ENCODE measurements around the gene MRPL42. TPM values are rescaled to one million over a fixed set of nuclear protein-coding genes. Genes with fewer than 3 reads are reported as not detected.

Gene MRPL42
- total RNA-seq, 1 experiment from 2014 or later = 119 TPM

DNA sequence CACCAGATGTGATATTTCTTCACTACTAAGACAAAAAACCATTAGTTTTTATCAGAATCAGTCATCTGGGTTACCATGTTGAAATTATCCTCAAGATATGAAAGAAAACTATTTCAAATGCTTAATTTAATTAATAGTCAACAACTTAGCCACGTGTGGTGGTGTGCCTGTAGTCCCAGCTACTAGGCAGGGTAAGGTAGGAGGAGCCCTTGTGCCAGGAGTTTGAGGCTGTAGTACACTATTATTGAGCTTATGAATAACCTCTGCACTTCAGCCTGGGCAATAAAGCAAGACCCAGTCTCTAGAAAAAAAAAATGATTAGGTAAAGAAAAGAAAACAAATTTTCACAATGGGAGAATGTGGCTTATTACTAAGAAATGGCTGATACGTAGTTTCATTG, 33.4 kb downstream of the MRPL42 start:
- no TSS peak for BruUV-seq (replicated peaks)
- POLR2A ChIA-PET (ENCODE audit: unreplicated experiment) = no interaction called here

DNA sequence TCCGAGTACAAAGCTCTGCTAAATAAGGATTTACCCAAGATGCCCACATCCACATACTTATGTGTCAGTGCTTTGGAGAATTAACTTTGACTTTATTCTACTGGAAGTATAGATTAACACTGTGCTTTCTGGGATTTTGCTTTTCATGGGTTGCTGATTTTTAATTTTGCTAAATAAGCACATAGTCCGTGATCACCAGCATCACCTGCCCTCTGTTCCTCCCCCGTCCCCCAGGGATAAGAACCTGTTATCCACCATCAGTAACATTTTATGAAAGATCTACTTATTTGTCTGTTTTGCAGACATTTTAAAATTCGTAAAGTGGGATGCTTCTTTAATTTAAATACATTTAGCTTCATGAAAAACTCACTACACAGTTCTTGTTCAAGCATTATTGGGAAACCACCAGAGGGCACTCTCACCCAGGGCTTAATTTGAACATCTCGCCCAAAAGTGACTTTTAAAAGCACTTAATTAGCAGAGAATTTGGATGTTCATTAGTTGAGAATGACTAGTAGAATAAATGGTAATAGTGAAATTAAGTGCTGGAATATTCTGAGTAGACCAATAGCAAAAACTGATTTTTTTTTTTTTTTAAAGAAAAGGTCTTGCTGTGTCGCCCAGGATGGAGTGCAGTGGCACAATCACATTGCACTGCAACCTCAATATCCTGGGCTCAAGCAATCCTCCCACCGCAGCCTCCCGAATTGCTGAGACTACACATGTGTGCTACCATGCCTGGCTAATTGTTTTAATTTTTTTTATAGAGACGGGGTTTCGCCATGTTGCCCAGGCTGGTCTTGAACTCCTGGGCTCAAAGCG, 35.7 kb downstream of the MRPL42 start:
- no peak for TF ChIP-seq EZH2phosphoT487 (IDR thresholded peaks at IDR 0.05; ENCODE audit: borderline replicate concordance, low read length)
- TF ChIP-seq, protein P1, sequence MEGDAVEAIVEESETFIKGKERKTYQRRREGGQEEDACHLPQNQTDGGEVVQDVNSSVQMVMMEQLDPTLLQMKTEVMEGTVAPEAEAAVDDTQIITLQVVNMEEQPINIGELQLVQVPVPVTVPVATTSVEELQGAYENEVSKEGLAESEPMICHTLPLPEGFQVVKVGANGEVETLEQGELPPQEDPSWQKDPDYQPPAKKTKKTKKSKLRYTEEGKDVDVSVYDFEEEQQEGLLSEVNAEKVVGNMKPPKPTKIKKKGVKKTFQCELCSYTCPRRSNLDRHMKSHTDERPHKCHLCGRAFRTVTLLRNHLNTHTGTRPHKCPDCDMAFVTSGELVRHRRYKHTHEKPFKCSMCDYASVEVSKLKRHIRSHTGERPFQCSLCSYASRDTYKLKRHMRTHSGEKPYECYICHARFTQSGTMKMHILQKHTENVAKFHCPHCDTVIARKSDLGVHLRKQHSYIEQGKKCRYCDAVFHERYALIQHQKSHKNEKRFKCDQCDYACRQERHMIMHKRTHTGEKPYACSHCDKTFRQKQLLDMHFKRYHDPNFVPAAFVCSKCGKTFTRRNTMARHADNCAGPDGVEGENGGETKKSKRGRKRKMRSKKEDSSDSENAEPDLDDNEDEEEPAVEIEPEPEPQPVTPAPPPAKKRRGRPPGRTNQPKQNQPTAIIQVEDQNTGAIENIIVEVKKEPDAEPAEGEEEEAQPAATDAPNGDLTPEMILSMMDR (conservative IDR thresholded peaks at IDR 0.05; ENCODE audit: low read depth, low read length) = peak; percentile 92
- H3F3A ChIP-seq (ENCODE audit: low read length, unreplicated experiment) = peaks cover 7% of the 10 kb centered on the region
- ATAC-seq (peak; percentile 33; the same call in 1 of the 2 replicates), DNase-seq (peak; percentile 65)
- no peaks in the 10 kb centered on the region for H3K4me1 ChIP-seq (ENCODE audit: insufficient read depth, low read length)
- CTCF ChIA-PET = interaction anchor here (0.6 to 1.9 kb wide), 10 partner anchors 11 to 658 kb away, joined by 3 to 16 read pairs (median 4); no protein-coding TSS in a partner anchor
- H3K9ac ChIP-seq (ENCODE audit: low read length) = no peak overlapping the region
- BruUV-seq (replicated peaks) = no TSS peak
- no peaks in the 10 kb centered on the region for H3K9me3 ChIP-seq (ENCODE audit: low read length)
- H3K79me2 ChIP-seq (ENCODE audit: low read length) = no peaks in the 10 kb centered on the region
- H3K36me3 ChIP-seq (ENCODE audit: low read depth, low read length) = peaks cover 5% of the 10 kb centered on the region; the same call in 1 of the 2 replicates
- H3K27me3 ChIP-seq (ENCODE audit: low read length) = no peaks in the 10 kb centered on the region
- POLR2A ChIA-PET (ENCODE audit: unreplicated experiment) = no interaction called here
- no peak overlapping the region for H3K27ac ChIP-seq (ENCODE audit: low read length)
- no peaks in the 10 kb centered on the region for H4K20me1 ChIP-seq (ENCODE audit: low read length)
- no peaks in the 10 kb centered on the region for H3K9me2 ChIP-seq (replicated peaks; ENCODE audit: low read length)
- intact Hi-C loops (cut with micrococcal nuclease) = loop anchor here (2.0 to 10.0 kb wide), 5 partner anchors 66 to 600 kb away; no protein-coding TSS in a partner anchor
- no peak overlapping the region for H2AFZ ChIP-seq (ENCODE audit: low read length)
- no peak overlapping the region for H3K4me2 ChIP-seq (ENCODE audit: low read length)
- H3K4me3 ChIP-seq (ENCODE audit: low read length) = no peak overlapping the region

More for the DNA sequence above, 33.4 kb downstream of the MRPL42 start:
- Histone ChIP-seq H3K9ac (ENCODE audit: low read length) (no peak overlapping the region), H3K79me2 (ENCODE audit: low read length) (no peaks in the 10 kb centered on the region), H4K20me1 (ENCODE audit: low read length) (no peaks in the 10 kb centered on the region), H3F3A (ENCODE audit: low read length, unreplicated experiment) (peaks cover 7% of the 10 kb centered on the region), H2AFZ (ENCODE audit: low read length) (no peak overlapping the region), H3K27me3 (ENCODE audit: low read length) (no peaks in the 10 kb centered on the region), H3K9me3 (ENCODE audit: low read length) (no peaks in the 10 kb centered on the region), H3K9me2 (replicated peaks; ENCODE audit: low read length) (no peaks in the 10 kb centered on the region), H3K4me3 (ENCODE audit: low read length) (no peak overlapping the region), H3K36me3 (ENCODE audit: low read depth, low read length) (peaks cover 7% of the 10 kb centered on the region; the same call in 1 of the 2 replicates), H3K4me1 (ENCODE audit: insufficient read depth, low read length) (no peaks in the 10 kb centered on the region), H3K4me2 (ENCODE audit: low read length) (no peak overlapping the region), H3K27ac (ENCODE audit: low read length) (no peak overlapping the region)
- no peak for ATAC-seq
- DNase-seq = no peak
- CTCF ChIA-PET = no interaction called here
- no peak for TF ChIP-seq EZH2 (IDR thresholded peaks at IDR 0.05; ENCODE audit: low read length, unreplicated experiment)
- intact Hi-C loops (cut with micrococcal nuclease) = loop anchor here (10.0 kb wide), 1 partner anchor 474 kb away; no protein-coding TSS in a partner anchor

DNA sequence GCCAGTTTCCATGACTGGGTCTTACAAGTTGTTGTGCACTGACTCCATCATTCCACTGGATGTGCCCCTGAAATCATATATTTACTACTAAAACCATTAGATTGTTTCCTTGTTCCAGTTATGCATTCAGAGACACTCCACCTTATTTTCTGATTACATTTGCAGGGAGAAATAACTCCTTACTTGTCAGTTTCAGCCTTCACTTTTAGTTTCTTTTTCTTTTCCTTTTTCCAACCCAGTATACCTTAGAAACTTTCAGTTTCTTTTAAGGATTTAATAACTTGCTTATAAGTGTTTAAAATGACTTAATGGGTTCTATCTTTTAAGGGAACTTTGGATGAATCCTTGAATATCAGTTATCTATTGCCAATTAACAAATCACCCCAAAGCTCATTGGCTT, 39.9 kb downstream of the MRPL42 start:
- TF ChIP-seq EZH2phosphoT487 (IDR thresholded peaks at IDR 0.05; ENCODE audit: borderline replicate concordance, low read length) = no peak
- TF ChIP-seq, protein P1 (conservative IDR thresholded peaks at IDR 0.05; ENCODE audit: low read depth, low read length) = no peak
- TF ChIP-seq EZH2 (IDR thresholded peaks at IDR 0.05; ENCODE audit: low read length, unreplicated experiment) = no peak
- H3K79me2 ChIP-seq (ENCODE audit: low read length) = no peaks in the 10 kb centered on the region
- H3K9me2 ChIP-seq (replicated peaks; ENCODE audit: low read length) = no peaks in the 10 kb centered on the region
- no peaks in the 10 kb centered on the region for H3K27me3 ChIP-seq (ENCODE audit: low read length)
- no TSS peak for BruUV-seq (replicated peaks)
- no peak overlapping the region for H3K4me3 ChIP-seq (ENCODE audit: low read length)
- no peak overlapping the region for H3K27ac ChIP-seq (ENCODE audit: low read length)
- H2AFZ ChIP-seq (ENCODE audit: low read length) = no peak overlapping the region
- intact Hi-C loops (cut with micrococcal nuclease) = loop anchor here (10.0 kb wide), 1 partner anchor 468 kb away; no protein-coding TSS in a partner anchor
- ChIA-PET POLR2A (ENCODE audit: unreplicated experiment) (no interaction called here), CTCF (no interaction called here)
- ATAC-seq (no peak), DNase-seq (no peak)
- no peaks in the 10 kb centered on the region for H3K9me3 ChIP-seq (ENCODE audit: low read length)
- H4K20me1 ChIP-seq (ENCODE audit: low read length) = no peaks in the 10 kb centered on the region
- peaks cover 5% of the 10 kb centered on the region; the same call in 1 of the 2 replicates for H3K36me3 ChIP-seq (ENCODE audit: low read depth, low read length)
- H3K9ac ChIP-seq (ENCODE audit: low read length) = no peak overlapping the region
- no peaks in the 10 kb centered on the region for H3K4me1 ChIP-seq (ENCODE audit: insufficient read depth, low read length)
- no peaks in the 10 kb centered on the region for H3F3A ChIP-seq (ENCODE audit: low read length, unreplicated experiment)
- H3K4me2 ChIP-seq (ENCODE audit: low read length) = no peak overlapping the region

Data from PC-3 (cell line).